GM18519 (cell line): ENCODE measurements around the gene CCDC150.
"Not testable (repeated sequence)": the region's sequence is repeated elsewhere in the genome, so short reads cannot be mapped to it uniquely, and the experiment has no call there.

Experiments used
- ATAC-seq: cut with Tn5 transposase; IDR thresholded peaks from one replicate; pipeline ENCODE4 v1.9.1; 2021; ENCODE audit warnings: mild to moderate bottlenecking, moderate library complexity; ENCODE audit not compliant: unreplicated experiment, low FRiP score

CCDC150 gene

GRCh38 chr2:196703695-196704094, 64.2 kb downstream of the CCDC150 start:
- ATAC-seq, result no peak

- not testable (repeated sequence) for ATAC-seq
Observed at GRCh38 chr2:196710056-196710455, 70.5 kb downstream of the CCDC150 start.

GRCh38 chr2:196711625-196712024, 72.1 kb downstream of the CCDC150 start:
- no peak for ATAC-seq

GRCh38 chr2:196712867-196713266, 73.4 kb downstream of the CCDC150 start:
- no peak for ATAC-seq

GRCh38 chr2:196718419-196719109, 79.0 kb downstream of the CCDC150 start:
- no peak for ATAC-seq

GRCh38 chr2:196719110-196719872, 79.8 kb downstream of the CCDC150 start:
- peak; percentile 44 for ATAC-seq

- no peak for ATAC-seq
Observed at GRCh38 chr2:196723571-196723970, 84.1 kb downstream of the CCDC150 start.

GRCh38 chr2:196725218-196725617, 85.7 kb downstream of the CCDC150 start:
- no peak for ATAC-seq

- no peak for ATAC-seq
Observed at GRCh38 chr2:196725882-196726281, 86.4 kb downstream of the CCDC150 start.

- no peak for ATAC-seq
Observed at GRCh38 chr2:196729418-196729817, 89.9 kb downstream of the CCDC150 start.

GRCh38 chr2:196736646-196737045, 97.1 kb downstream of the CCDC150 start:
- not testable (repeated sequence) for ATAC-seq

GRCh38 chr2:196737046-196737445, 97.5 kb downstream of the CCDC150 start:
- ATAC-seq, result no peak

- no peak for ATAC-seq
Observed at GRCh38 chr2:196739031-196739430, 99.5 kb downstream of the CCDC150 start.

- no peak for ATAC-seq
Observed at GRCh38 chr2:196742216-196742615, 102.7 kb downstream of the CCDC150 start.

- ATAC-seq, result no peak
Observed at GRCh38 chr2:196742685-196743084, 103.2 kb downstream of the CCDC150 start.

- ATAC-seq, result no peak
Observed at GRCh38 chr2:196743165-196743564, 103.7 kb downstream of the CCDC150 start.

- ATAC-seq, result no peak
Observed at GRCh38 chr2:196745711-196746110, 106.2 kb downstream of the CCDC150 start.

- no peak for ATAC-seq
Observed at GRCh38 chr2:196747400-196747799, 107.9 kb downstream of the CCDC150 start.

- no peak for ATAC-seq
Observed at GRCh38 chr2:196748123-196748522, 108.6 kb downstream of the CCDC150 start.

GRCh38 chr2:196750291-196750923, 110.9 kb downstream of the CCDC150 start:
- no peak for ATAC-seq

GRCh38 chr2:196750977-196751631, 111.6 kb downstream of the CCDC150 start:
- peak; percentile 96 for ATAC-seq
